Esophagus squamous epithelium (tissue), 5 donors: Measurements from ENCODE around the gene MAFF. TPM values are rescaled to one million over a fixed set of nuclear protein-coding genes. Genes with fewer than 3 reads are reported as not detected.

Experiments used
- DNase-seq: peaks from one replicate; lab custom pipeline; 2025; lab: John Stamatoyannopoulos, UW
- H3K27ac ChIP-seq, 4 donors: fragments of 200-600 bp; sonication (generic); one replicate each; pipeline ENCODE4 v1.5.1; 2016 to 2019; ENCODE audit warnings: mild to moderate bottlenecking in 1 of 4
- H3K27me3 ChIP-seq, 4 donors: fragments of 200-600 bp; sonication (generic); 1 replicate in 3 of 4; 2 replicates in 1 of 4; pipeline versions ENCODE4 v1.5.1 to v1.6.0; 2017 to 2021; ENCODE audit warnings: antibody characterized with exemption in 1 of 4
- H3K36me3 ChIP-seq, 3 donors: fragments of 200-600 bp; sonication (generic); one replicate each; pipeline ENCODE4 v1.5.1; 2016 to 2019
- H3K4me1 ChIP-seq, 3 donors: fragments of 200-600 bp; sonication (generic); one replicate each; pipeline ENCODE4 v1.5.1; 2017 to 2019
- H3K4me3 ChIP-seq, 4 donors: fragments of 200-600 bp; sonication (generic); 1 replicate in 3 of 4; 2 replicates in 1 of 4; pipeline ENCODE4 v1.5.1; 2016 to 2019; ENCODE audit warnings: mild to moderate bottlenecking in 2 of 4, moderate library complexity in 1 of 4
- H3K9me3 ChIP-seq, 3 donors: fragments of 200-600 bp; sonication (generic); one replicate each; pipeline ENCODE4 v1.5.1; 2016 to 2019
- CTCF ChIP-seq, 6 experiments: fragments of 450-650 bp in 4 of 6; fragments of 200-600 bp in 2 of 6; sonication (generic) in 2 of 6; IDR thresholded peaks; one replicate each; pipeline ENCODE4 v1.5.1; 2016 to 2019; ENCODE audit warnings: antibody characterized with exemption in 6 of 6, mild to moderate bottlenecking in 4 of 6, moderate library complexity in 4 of 6
- POLR2A ChIP-seq, 4 donors: fragments of 450-650 bp; IDR thresholded peaks; one replicate each; pipeline ENCODE4 v1.6.1; 2017; ENCODE audit warnings: antibody characterized with exemption in 4 of 4, mild to moderate bottlenecking in 4 of 4, moderate library complexity in 3 of 4
- WGBS, 2 donors: methylation state at CpG; one replicate each; pipeline ENCODE4 v1.1.5; 2018; 5-methylcytosine and 5-hydroxymethylcytosine counted together
- intact Hi-C: fragments of 100-400 bp; cut with DNase I; formaldehyde crosslinking; loops from one replicate; pipeline ENCODE4 v1.15.0; 2022
- total RNA-seq, 4 donors: library from RNA; depleted of rRNA; stranded (reverse); fragments of >200 nt; gene quantifications; one replicate each; pipeline ENCODE4 v1.1.0, GENCODE V29; 2016
- donor health status: DM: yes; HTN: yes; CAD: no.

Gene MAFF
- total RNA-seq, 4 donors from 2014 or later: 19.4 to 51.6 (median 40.5) TPM

- Histone ChIP-seq H3K27ac (peak overlapping the region; percentile 48 to 82 (median 74)), H3K36me3 (peaks cover 3 to 41% (median 4%) of the 10 kb centered on the region in 3 donors), H3K4me3 (no peak overlapping the region), H3K4me1 (peaks cover 35 to 84% (median 57%) of the 10 kb centered on the region in 3 donors), H3K9me3 (no peaks in the 10 kb centered on the region), H3K27me3 (no peaks in the 10 kb centered on the region)
- WGBS, 2 donors: 46 to 53% methylated on average over 8 to 13 of the region's 14 CpGs
- intact Hi-C loops: no loop called here
- TF ChIP-seq CTCF (IDR thresholded peaks at IDR 0.05): peak in 2 of 6 experiments; percentile 7
- no peak for TF ChIP-seq POLR2A (IDR thresholded peaks at IDR 0.05)
- DNase-seq: no peak
Measured at GRCh38 chr22:38239101-38239761, 37.4 kb downstream of the MAFF start.

- Histone ChIP-seq H3K4me1 (peaks cover 35 to 82% (median 57%) of the 10 kb centered on the region in 3 donors), H3K9me3 (no peaks in the 10 kb centered on the region), H3K4me3 (no peak overlapping the region), H3K27me3 (no peaks in the 10 kb centered on the region), H3K36me3 (peaks cover 9 to 41% (median 12%) of the 10 kb centered on the region in 3 donors), H3K27ac (peak overlapping the region; percentile 13 to 64 (median 45))
- TF ChIP-seq CTCF (IDR thresholded peaks at IDR 0.05): no peak
- no peak for TF ChIP-seq POLR2A (IDR thresholded peaks at IDR 0.05)
- 25 to 43% methylated on average over 6 of the region's 6 CpGs for WGBS, 2 donors
- intact Hi-C loops: no loop called here
- DNase-seq: no peak
Measured at GRCh38 chr22:38240734-38241252, 39.0 kb downstream of the MAFF start.

- Histone ChIP-seq H3K27ac (peak overlapping the region; percentile 35 to 66 (median 50)), H3K4me3 (no peak overlapping the region), H3K27me3 (no peaks in the 10 kb centered on the region), H3K4me1 (peaks cover 30 to 82% (median 60%) of the 10 kb centered on the region in 3 donors), H3K36me3 (peaks cover 16 to 52% (median 18%) of the 10 kb centered on the region in 3 donors), H3K9me3 (no peaks in the 10 kb centered on the region)
- TF ChIP-seq POLR2A (IDR thresholded peaks at IDR 0.05) (no peak), CTCF (IDR thresholded peaks at IDR 0.05) (no peak)
- 33 to 66% methylated on average over 6 to 9 of the region's 20 CpGs for WGBS, 2 donors
- intact Hi-C loops: no loop called here
- no peak for DNase-seq
Measured at GRCh38 chr22:38243007-38243765, 41.4 kb downstream of the MAFF start.

GRCh38 chr22:38244106-38244505 lies 42.3 kb downstream of the MAFF start:
- no peak for DNase-seq
- no peak overlapping the region for H3K4me3 ChIP-seq
- no peak for TF ChIP-seq CTCF (IDR thresholded peaks at IDR 0.05)
- peaks cover 0 to under 1% (median 0%) of the 10 kb centered on the region in 3 donors for H3K9me3 ChIP-seq
- WGBS, 2 donors: 42 to 60% methylated on average over 3 to 4 of the region's 4 CpGs
- H3K36me3 ChIP-seq: peaks cover 16 to 52% (median 18%) of the 10 kb centered on the region in 3 donors
- H3K27ac ChIP-seq: peak overlapping the region in 2 of 4 donors; percentile 35 to 63
- H3K4me1 ChIP-seq: peaks cover 21 to 75% (median 50%) of the 10 kb centered on the region in 3 donors
- H3K27me3 ChIP-seq: no peaks in the 10 kb centered on the region
- intact Hi-C loops: no loop called here
